ENCODE measurements around the gene PRSS22. TPM values are rescaled to one million over a fixed set of nuclear protein-coding genes. Genes with fewer than 3 reads are reported as not detected.

Gene PRSS22
- total RNA-seq, 1 experiment from 2014 or later, result not detected

Other genes starting within 250 kb of the PRSS22 start
- 15.7 and 21.1 TPM in 2 replicates for gene KCTD5, start 175.6 kb downstream of the PRSS22 start, total RNA-seq (2014; rRNA removed; shearing (Covaris generic); ENCODE audit: low replicate concordance)
- gene PRSS27, start 137.9 kb downstream of the PRSS22 start, total RNA-seq (2014; rRNA removed; shearing (Covaris generic); ENCODE audit: low replicate concordance), result 1.4 and 2.8 TPM in 2 replicates
- gene SRRM2, start 105.5 kb downstream of the PRSS22 start, total RNA-seq (2014; rRNA removed; shearing (Covaris generic); ENCODE audit: low replicate concordance), result 127 and 133 TPM in 2 replicates
- gene ELOB, start 80.9 kb downstream of the PRSS22 start, total RNA-seq (2014; rRNA removed; shearing (Covaris generic); ENCODE audit: low replicate concordance), result 336 and 358 TPM in 2 replicates
- gene PRSS33, start 70.6 kb downstream of the PRSS22 start, total RNA-seq (2014; rRNA removed; shearing (Covaris generic); ENCODE audit: low replicate concordance), result not detected in 2 replicates
- not detected in 2 replicates for gene PRSS41, start 59.7 kb downstream of the PRSS22 start, total RNA-seq (2014; rRNA removed; shearing (Covaris generic); ENCODE audit: low replicate concordance)
- gene PRSS21, start 40.9 kb downstream of the PRSS22 start, total RNA-seq (2014; rRNA removed; shearing (Covaris generic); ENCODE audit: low replicate concordance), result not detected in 2 replicates
- gene ZG16B, start 27.9 kb downstream of the PRSS22 start, total RNA-seq (2014; rRNA removed; shearing (Covaris generic); ENCODE audit: low replicate concordance), result not detected in 2 replicates
- 63.5 and 85.1 TPM in 2 replicates for gene FLYWCH2, start 25.0 kb upstream of the PRSS22 start, total RNA-seq (2014; rRNA removed; shearing (Covaris generic); ENCODE audit: low replicate concordance)
- gene FLYWCH1, start 53.8 kb upstream of the PRSS22 start, total RNA-seq (2014; rRNA removed; shearing (Covaris generic); ENCODE audit: low replicate concordance), result 11.0 and 22.7 TPM in 2 replicates
- 3.4 and 8.5 TPM in 2 replicates for gene KREMEN2, start 106.1 kb upstream of the PRSS22 start, total RNA-seq (2014; rRNA removed; shearing (Covaris generic); ENCODE audit: low replicate concordance)
- 30.7 and 44.0 TPM in 2 replicates for gene PAQR4, start 111.2 kb upstream of the PRSS22 start, total RNA-seq (2014; rRNA removed; shearing (Covaris generic); ENCODE audit: low replicate concordance)
- gene PKMYT1, start 122.3 kb upstream of the PRSS22 start, total RNA-seq (2014; rRNA removed; shearing (Covaris generic); ENCODE audit: low replicate concordance), result 17.6 and 30.3 TPM in 2 replicates
- gene CLDN9, start 154.8 kb upstream of the PRSS22 start, total RNA-seq (2014; rRNA removed; shearing (Covaris generic); ENCODE audit: low replicate concordance), result not detected in 2 replicates
- not detected in 2 replicates for gene CLDN6, start 160.0 kb upstream of the PRSS22 start, total RNA-seq (2014; rRNA removed; shearing (Covaris generic); ENCODE audit: low replicate concordance)
- 4.9 and 9.4 TPM in 2 replicates for gene TNFRSF12A, start 162.2 kb upstream of the PRSS22 start, total RNA-seq (2014; rRNA removed; shearing (Covaris generic); ENCODE audit: low replicate concordance)
- 51.7 and 67.8 TPM in 2 replicates for gene HCFC1R1, start 165.8 kb upstream of the PRSS22 start, total RNA-seq (2014; rRNA removed; shearing (Covaris generic); ENCODE audit: low replicate concordance)
- gene THOC6, start 165.9 kb upstream of the PRSS22 start, total RNA-seq (2014; rRNA removed; shearing (Covaris generic); ENCODE audit: low replicate concordance), result 20.0 and 35.8 TPM in 2 replicates
- gene BICDL2, start 178.8 kb upstream of the PRSS22 start, total RNA-seq (2014; rRNA removed; shearing (Covaris generic); ENCODE audit: low replicate concordance), result not detected in 2 replicates
- gene MMP25, start 188.4 kb upstream of the PRSS22 start, total RNA-seq (2014; rRNA removed; shearing (Covaris generic); ENCODE audit: low replicate concordance), result 0.15 and 0.47 TPM in 2 replicates
- gene IL32, start 207.5 kb upstream of the PRSS22 start, total RNA-seq (2014; rRNA removed; shearing (Covaris generic); ENCODE audit: low replicate concordance), result not detected in 2 replicates
- not detected in 2 replicates for gene ZSCAN10, start 241.1 kb upstream of the PRSS22 start, total RNA-seq (2014; rRNA removed; shearing (Covaris generic); ENCODE audit: low replicate concordance)